ENCODE measurements around the gene NES. TPM values are rescaled to one million over a fixed set of nuclear protein-coding genes. Genes with fewer than 3 reads are reported as not detected.
A peak's percentile ranks its signal among the peaks of the same experiment; 100 is the strongest.

The NES gene
- polyA plus RNA-seq, 1 of the 3 experiments (the other 2 are of a cell fraction) = 15.8 TPM

DNA sequence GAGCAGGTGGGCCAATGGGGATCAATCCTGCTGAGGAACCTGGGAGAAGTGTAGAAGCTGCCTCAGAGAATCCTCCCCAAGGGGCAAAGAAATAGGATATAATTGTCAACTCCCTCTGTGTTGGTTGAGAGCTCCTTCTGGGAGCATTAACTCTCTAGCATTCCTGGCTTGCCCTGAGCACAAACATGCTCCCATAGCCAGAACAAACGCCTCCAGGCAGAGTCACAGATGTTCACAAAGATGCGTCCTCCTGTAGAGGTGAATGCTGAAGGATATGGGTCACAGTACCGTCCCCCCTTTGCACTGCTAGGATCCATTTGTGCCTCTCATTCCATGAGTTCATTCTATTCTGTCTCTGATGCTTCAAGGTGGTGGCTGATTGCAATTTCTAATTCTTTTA lies 44.9 kb downstream of the NES start:
- no peak overlapping the region for H3K27ac ChIP-seq (ENCODE audit: low read depth in 2 of 2, low read length in 1 of 2)
- no peak overlapping the region for H3K4me2 ChIP-seq
- H3K36me3 ChIP-seq (replicated peaks in 1 of 2; ENCODE audit: control insufficient read depth in 1 of 2, insufficient read depth in 2 of 2, low read length in 1 of 2) = no peaks in the 10 kb centered on the region
- 67% methylated on average over 1 of the region's 3 CpGs for WGBS (ENCODE audit: low lambda C conversion rate)
- no peaks in the 10 kb centered on the region for H4K20me1 ChIP-seq (ENCODE audit: insufficient read depth)
- no peaks in the 10 kb centered on the region for H3K9me2 ChIP-seq
- H3F3A ChIP-seq (replicated peaks; ENCODE audit: insufficient read depth) = no peaks in the 10 kb centered on the region
- CTCF ChIA-PET = interaction anchor here (1.3 to 3.7 kb wide), 4 partner anchors 16 to 57 kb away, joined by 4 to 54 read pairs (median 5); no protein-coding TSS in a partner anchor
- TF ChIP-seq NFIC (IDR thresholded peaks at IDR 0.05; ENCODE audit: borderline replicate concordance) = no peak
- TF ChIP-seq CHD2 (IDR thresholded peaks at IDR 0.05; ENCODE audit: low read length, partially characterized antibody) = no peak
- TF ChIP-seq RCOR1 (IDR thresholded peaks at IDR 0.05; ENCODE audit: low read length) = no peak
- TF ChIP-seq, protein P1, sequence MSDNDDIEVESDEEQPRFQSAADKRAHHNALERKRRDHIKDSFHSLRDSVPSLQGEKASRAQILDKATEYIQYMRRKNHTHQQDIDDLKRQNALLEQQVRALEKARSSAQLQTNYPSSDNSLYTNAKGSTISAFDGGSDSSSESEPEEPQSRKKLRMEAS (IDR thresholded peaks at IDR 0.05; ENCODE audit: low read depth) = no peak
- no peak for TF ChIP-seq TEAD4 (IDR thresholded peaks at IDR 0.05; ENCODE audit: borderline replicate concordance, insufficient read depth)
- no peak for TF ChIP-seq GABPA (IDR thresholded peaks at IDR 0.05; ENCODE audit: low read depth)
- TF ChIP-seq, protein P2, sequence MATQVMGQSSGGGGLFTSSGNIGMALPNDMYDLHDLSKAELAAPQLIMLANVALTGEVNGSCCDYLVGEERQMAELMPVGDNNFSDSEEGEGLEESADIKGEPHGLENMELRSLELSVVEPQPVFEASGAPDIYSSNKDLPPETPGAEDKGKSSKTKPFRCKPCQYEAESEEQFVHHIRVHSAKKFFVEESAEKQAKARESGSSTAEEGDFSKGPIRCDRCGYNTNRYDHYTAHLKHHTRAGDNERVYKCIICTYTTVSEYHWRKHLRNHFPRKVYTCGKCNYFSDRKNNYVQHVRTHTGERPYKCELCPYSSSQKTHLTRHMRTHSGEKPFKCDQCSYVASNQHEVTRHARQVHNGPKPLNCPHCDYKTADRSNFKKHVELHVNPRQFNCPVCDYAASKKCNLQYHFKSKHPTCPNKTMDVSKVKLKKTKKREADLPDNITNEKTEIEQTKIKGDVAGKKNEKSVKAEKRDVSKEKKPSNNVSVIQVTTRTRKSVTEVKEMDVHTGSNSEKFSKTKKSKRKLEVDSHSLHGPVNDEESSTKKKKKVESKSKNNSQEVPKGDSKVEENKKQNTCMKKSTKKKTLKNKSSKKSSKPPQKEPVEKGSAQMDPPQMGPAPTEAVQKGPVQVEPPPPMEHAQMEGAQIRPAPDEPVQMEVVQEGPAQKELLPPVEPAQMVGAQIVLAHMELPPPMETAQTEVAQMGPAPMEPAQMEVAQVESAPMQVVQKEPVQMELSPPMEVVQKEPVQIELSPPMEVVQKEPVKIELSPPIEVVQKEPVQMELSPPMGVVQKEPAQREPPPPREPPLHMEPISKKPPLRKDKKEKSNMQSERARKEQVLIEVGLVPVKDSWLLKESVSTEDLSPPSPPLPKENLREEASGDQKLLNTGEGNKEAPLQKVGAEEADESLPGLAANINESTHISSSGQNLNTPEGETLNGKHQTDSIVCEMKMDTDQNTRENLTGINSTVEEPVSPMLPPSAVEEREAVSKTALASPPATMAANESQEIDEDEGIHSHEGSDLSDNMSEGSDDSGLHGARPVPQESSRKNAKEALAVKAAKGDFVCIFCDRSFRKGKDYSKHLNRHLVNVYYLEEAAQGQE (IDR thresholded peaks at IDR 0.05; ENCODE audit: low read depth, low read length) = no peak
- no peak for TF ChIP-seq SMC3 (IDR thresholded peaks at IDR 0.05; ENCODE audit: low read depth, low read length)
- TF ChIP-seq NRF1 (IDR thresholded peaks at IDR 0.05; ENCODE audit: low read depth, low read length) = no peak
- TF ChIP-seq MXI1 (IDR thresholded peaks at IDR 0.05; ENCODE audit: low read depth, low read length) = no peak
- TF ChIP-seq, protein P3, sequence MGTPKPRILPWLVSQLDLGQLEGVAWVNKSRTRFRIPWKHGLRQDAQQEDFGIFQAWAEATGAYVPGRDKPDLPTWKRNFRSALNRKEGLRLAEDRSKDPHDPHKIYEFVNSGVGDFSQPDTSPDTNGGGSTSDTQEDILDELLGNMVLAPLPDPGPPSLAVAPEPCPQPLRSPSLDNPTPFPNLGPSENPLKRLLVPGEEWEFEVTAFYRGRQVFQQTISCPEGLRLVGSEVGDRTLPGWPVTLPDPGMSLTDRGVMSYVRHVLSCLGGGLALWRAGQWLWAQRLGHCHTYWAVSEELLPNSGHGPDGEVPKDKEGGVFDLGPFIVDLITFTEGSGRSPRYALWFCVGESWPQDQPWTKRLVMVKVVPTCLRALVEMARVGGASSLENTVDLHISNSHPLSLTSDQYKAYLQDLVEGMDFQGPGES (IDR thresholded peaks at IDR 0.05; ENCODE audit: low read depth, low read length) = no peak
- TF ChIP-seq, protein P4, sequence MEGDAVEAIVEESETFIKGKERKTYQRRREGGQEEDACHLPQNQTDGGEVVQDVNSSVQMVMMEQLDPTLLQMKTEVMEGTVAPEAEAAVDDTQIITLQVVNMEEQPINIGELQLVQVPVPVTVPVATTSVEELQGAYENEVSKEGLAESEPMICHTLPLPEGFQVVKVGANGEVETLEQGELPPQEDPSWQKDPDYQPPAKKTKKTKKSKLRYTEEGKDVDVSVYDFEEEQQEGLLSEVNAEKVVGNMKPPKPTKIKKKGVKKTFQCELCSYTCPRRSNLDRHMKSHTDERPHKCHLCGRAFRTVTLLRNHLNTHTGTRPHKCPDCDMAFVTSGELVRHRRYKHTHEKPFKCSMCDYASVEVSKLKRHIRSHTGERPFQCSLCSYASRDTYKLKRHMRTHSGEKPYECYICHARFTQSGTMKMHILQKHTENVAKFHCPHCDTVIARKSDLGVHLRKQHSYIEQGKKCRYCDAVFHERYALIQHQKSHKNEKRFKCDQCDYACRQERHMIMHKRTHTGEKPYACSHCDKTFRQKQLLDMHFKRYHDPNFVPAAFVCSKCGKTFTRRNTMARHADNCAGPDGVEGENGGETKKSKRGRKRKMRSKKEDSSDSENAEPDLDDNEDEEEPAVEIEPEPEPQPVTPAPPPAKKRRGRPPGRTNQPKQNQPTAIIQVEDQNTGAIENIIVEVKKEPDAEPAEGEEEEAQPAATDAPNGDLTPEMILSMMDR (IDR thresholded peaks at IDR 0.05) = no peak
- TF ChIP-seq RAD21 (IDR thresholded peaks at IDR 0.05; ENCODE audit: low read length) = no peak
- TF ChIP-seq, protein P5, sequence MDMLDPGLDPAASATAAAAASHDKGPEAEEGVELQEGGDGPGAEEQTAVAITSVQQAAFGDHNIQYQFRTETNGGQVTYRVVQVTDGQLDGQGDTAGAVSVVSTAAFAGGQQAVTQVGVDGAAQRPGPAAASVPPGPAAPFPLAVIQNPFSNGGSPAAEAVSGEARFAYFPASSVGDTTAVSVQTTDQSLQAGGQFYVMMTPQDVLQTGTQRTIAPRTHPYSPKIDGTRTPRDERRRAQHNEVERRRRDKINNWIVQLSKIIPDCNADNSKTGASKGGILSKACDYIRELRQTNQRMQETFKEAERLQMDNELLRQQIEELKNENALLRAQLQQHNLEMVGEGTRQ (IDR thresholded peaks at IDR 0.05; ENCODE audit: borderline replicate concordance, low read depth, low read length) = no peak
- TF ChIP-seq, protein P6, sequence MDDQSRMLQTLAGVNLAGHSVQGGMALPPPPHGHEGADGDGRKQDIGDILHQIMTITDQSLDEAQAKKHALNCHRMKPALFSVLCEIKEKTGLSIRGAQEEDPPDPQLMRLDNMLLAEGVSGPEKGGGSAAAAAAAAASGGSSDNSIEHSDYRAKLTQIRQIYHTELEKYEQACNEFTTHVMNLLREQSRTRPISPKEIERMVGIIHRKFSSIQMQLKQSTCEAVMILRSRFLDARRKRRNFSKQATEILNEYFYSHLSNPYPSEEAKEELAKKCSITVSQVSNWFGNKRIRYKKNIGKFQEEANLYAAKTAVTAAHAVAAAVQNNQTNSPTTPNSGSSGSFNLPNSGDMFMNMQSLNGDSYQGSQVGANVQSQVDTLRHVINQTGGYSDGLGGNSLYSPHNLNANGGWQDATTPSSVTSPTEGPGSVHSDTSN (IDR thresholded peaks at IDR 0.05) = no peak
- no peak for TF ChIP-seq FOXM1 (IDR thresholded peaks at IDR 0.05; ENCODE audit: low read depth)
- TF ChIP-seq RXRA (IDR thresholded peaks at IDR 0.05; ENCODE audit: borderline replicate concordance, low read depth) = no peak
- POLR2A ChIA-PET = no interaction called here
- no peaks in the 10 kb centered on the region for H3K4me1 ChIP-seq (ENCODE audit: control insufficient read depth in 1 of 2, insufficient read depth in 2 of 2, low read depth in 1 of 2, low read length in 1 of 2)
- no peaks in the 10 kb centered on the region for H3K79me2 ChIP-seq (ENCODE audit: insufficient read depth)
- H3K27me3 ChIP-seq (ENCODE audit: insufficient read depth) = peaks cover 52% of the 10 kb centered on the region; the same call in 1 of the 2 replicates
- no peak overlapping the region for H3K9ac ChIP-seq
- H3K4me3 ChIP-seq (ENCODE audit: low read depth in 2 of 2, low read length in 1 of 2) = no peak overlapping the region
- peak; percentile 4 for DNase-seq
- no peak overlapping the region for H2AFZ ChIP-seq (ENCODE audit: low read depth)
- H3K9me3 ChIP-seq = no peaks in the 10 kb centered on the region

Data from SK-N-SH (cell line).